HepG2 (cell line): Measurements from ENCODE around the gene CDH13. TPM values are rescaled to one million over a fixed set of nuclear protein-coding genes. Genes with fewer than 3 reads are reported as not detected.

Experiments used
- ATAC-seq: fragments of 200-7000 bp; cut with Tn5 transposase; 3 replicates; pipeline ENCODE4 v1.9.1; 2020; ENCODE audit warnings: mild to moderate bottlenecking, moderate library complexity
- BruUV-seq: library from RNA; stranded (reverse); fragments of 400-500 nt; replicated peaks from 2 replicates; lab custom pipeline; 2021; lab: Mats Ljungman, UMichigan
- CTCF ChIA-PET: fragments of 300-600 bp; formaldehyde crosslinking; extraction: SDS; loops from one replicate; lab custom pipeline; 2021; ENCODE audit warnings: low total read pairs, inconsistent platforms, low intra/inter-chr PET ratio; lab: Yijun Ruan, JAX
- POLR2A ChIA-PET: fragments of 350-600 bp; sonication (Branson Sonifier 250); formaldehyde crosslinking; loops from one replicate; lab custom pipeline; 2020; ENCODE audit warnings: antibody characterized with exemption, inconsistent platforms; lab: Yijun Ruan, JAX
- DNase-seq: peaks from one replicate; pipeline ENCODE4 v3.0.0-alpha.2; 2015; ENCODE audit warnings: low spot score
- FAIRE-seq: peaks from 3 replicates; lab custom pipeline; 2011; peaks lifted over from hg19 to GRCh38; lab: Jason Lieb, UNC
- H2AFZ ChIP-seq: one replicate; pipeline ENCODE4 v1.6.1; 2011; ENCODE audit warnings: low read length, inconsistent platforms
- H3K27ac ChIP-seq: fragments of 300-600 bp; 3 replicates; pipeline ENCODE4 v1.8.0; 2011; ENCODE audit warnings: mixed run types, mild to moderate bottlenecking, mixed read lengths, low read length, inconsistent platforms; ENCODE audit not compliant: insufficient read depth; ENCODE audit errors: extremely low read length
- H3K27me3 ChIP-seq, 2 experiments: fragments of 200-600 bp in 1 of 2; 2 replicates in 1 of 2; 3 replicates in 1 of 2; pipeline versions ENCODE4 v1.6.0 to v1.8.0; 2011; ENCODE audit warnings: low read length in 2 of 2, mild to moderate bottlenecking in 2 of 2, moderate library complexity in 2 of 2, inconsistent platforms in 1 of 2; ENCODE audit not compliant: insufficient read depth in 2 of 2, control insufficient read depth in 1 of 2
- H3K36me3 ChIP-seq, 2 experiments: fragments of 200-600 bp in 1 of 2; replicated peaks in 1 of 2; 2 replicates in 1 of 2; 3 replicates in 1 of 2; pipeline versions ENCODE4 v1.5.1 to v1.8.0; 2011; ENCODE audit warnings: low read length in 2 of 2, inconsistent platforms in 1 of 2; ENCODE audit not compliant: insufficient read depth in 2 of 2, control insufficient read depth in 1 of 2
- H3K4me1 ChIP-seq: 2 replicates; pipeline ENCODE4 v1.5.1; 2012; ENCODE audit warnings: low read length, inconsistent platforms; ENCODE audit not compliant: insufficient read depth
- H3K4me2 ChIP-seq: 2 replicates; pipeline ENCODE4 v1.6.0; 2011; ENCODE audit warnings: low read depth, low read length, inconsistent platforms
- H3K4me3 ChIP-seq, 3 experiments: fragments of 200-600 bp in 1 of 3; sonication (generic), shearing (Covaris generic) in 1 of 3; replicated peaks in 1 of 3; 2 replicates each; pipeline ENCODE4 v1.5.1; 2011 to 2016; ENCODE audit warnings: low read length in 3 of 3, inconsistent platforms in 2 of 3, low read depth in 2 of 3, mild to moderate bottlenecking in 2 of 3, control low read depth in 1 of 3, mixed read lengths in 1 of 3; ENCODE audit not compliant: insufficient read depth in 1 of 3
- H3K79me2 ChIP-seq: one replicate; pipeline ENCODE4 v1.6.1; 2011; ENCODE audit warnings: low read length, inconsistent platforms; ENCODE audit not compliant: insufficient read depth
- H3K9ac ChIP-seq: 2 replicates; pipeline ENCODE4 v1.6.0; 2011; ENCODE audit warnings: mild to moderate bottlenecking, low read depth, low read length, inconsistent platforms; ENCODE audit not compliant: insufficient read depth
- H3K9me3 ChIP-seq: 2 replicates; pipeline ENCODE4 v1.5.1; 2012; ENCODE audit warnings: mild to moderate bottlenecking, low read length
- H4K20me1 ChIP-seq: 2 replicates; pipeline ENCODE4 v1.6.0; 2011; ENCODE audit warnings: inconsistent platforms, mild to moderate bottlenecking, low read length, moderate library complexity; ENCODE audit not compliant: insufficient read depth
- AKAP8 ChIP-seq: sonication (generic); formaldehyde crosslinking; IDR thresholded peaks from 2 replicates; pipeline ENCODE4 v1.5.1; 2020; ENCODE audit warnings: mild to moderate bottlenecking, missing genetic modification reagents
- BRCA1 ChIP-seq: sonication (generic); formaldehyde crosslinking; IDR thresholded peaks from 2 replicates; pipeline ENCODE4 v1.4.0; 2020; ENCODE audit warnings: missing genetic modification reagents
- CBX1 ChIP-seq: IDR thresholded peaks from one replicate; pipeline ENCODE4 v1.6.1; 2016; ENCODE audit warnings: antibody characterized with exemption, low read depth
- IKZF4 ChIP-seq: sonication (generic); formaldehyde crosslinking; IDR thresholded peaks from 2 replicates; pipeline ENCODE4 v1.5.1; 2020; ENCODE audit warnings: borderline replicate concordance, mild to moderate bottlenecking, low read depth, missing genetic modification reagents; ENCODE audit errors: not compliant biosample characterization
- MAFK ChIP-seq, 2 experiments: IDR thresholded peaks in 1 of 2; conservative IDR thresholded peaks in 1 of 2; 2 replicates each; pipeline ENCODE4 v1.6.1; 2011; ENCODE audit warnings: improper control_type of control experiment in 2 of 2, low read length in 2 of 2
- MXI1 ChIP-seq: IDR thresholded peaks from 3 replicates; pipeline ENCODE4 v1.6.1; 2012; ENCODE audit warnings: low read depth, low read length, inconsistent platforms, borderline replicate concordance
- PITX1 ChIP-seq: sonication (generic); formaldehyde crosslinking; IDR thresholded peaks from 2 replicates; pipeline ENCODE4 v1.5.1; 2020; ENCODE audit warnings: mild to moderate bottlenecking, missing genetic modification reagents
- REL ChIP-seq: sonication (generic); formaldehyde crosslinking; conservative IDR thresholded peaks from 2 replicates; pipeline ENCODE4 v1.8.0; 2022; ENCODE audit warnings: mild to moderate bottlenecking, missing genetic modification reagents, moderate library complexity
- SALL2 ChIP-seq: sonication (generic); formaldehyde crosslinking; IDR thresholded peaks from 2 replicates; pipeline ENCODE4 v1.8.1; 2023; ENCODE audit warnings: mild to moderate bottlenecking, missing genetic modification reagents, inconsistent platforms
- ZC3H4 ChIP-seq: sonication (generic); formaldehyde crosslinking; IDR thresholded peaks from 2 replicates; pipeline ENCODE4 v1.4.0; 2020; ENCODE audit warnings: missing genetic modification reagents, borderline replicate concordance
- ZKSCAN8 ChIP-seq: IDR thresholded peaks from 2 replicates; pipeline ENCODE4 v1.6.1; 2016; ENCODE audit warnings: borderline replicate concordance, missing genetic modification reagents, missing compliant biosample characterization
- ZNF205 ChIP-seq: IDR thresholded peaks from 2 replicates; pipeline ENCODE4 v1.6.1; 2018; ENCODE audit warnings: missing biosample characterization, missing genetic modification reagents
- ZNF3 ChIP-seq: IDR thresholded peaks from 2 replicates; pipeline ENCODE4 v1.7.0; 2017; ENCODE audit warnings: inconsistent platforms
- ZNF468 ChIP-seq: sonication (generic); formaldehyde crosslinking; IDR thresholded peaks from 2 replicates; pipeline ENCODE4 v1.8.0; 2022; ENCODE audit warnings: mild to moderate bottlenecking, moderate library complexity, missing genetic modification reagents
- ZNF484 ChIP-seq: sonication (generic); formaldehyde crosslinking; IDR thresholded peaks from 2 replicates; pipeline ENCODE4 v1.5.1; 2020; ENCODE audit warnings: mild to moderate bottlenecking, low read depth, missing genetic modification reagents, borderline replicate concordance
- ZNF564 ChIP-seq: sonication (generic); formaldehyde crosslinking; IDR thresholded peaks from 2 replicates; pipeline ENCODE4 v1.8.1; 2023; ENCODE audit warnings: mild to moderate bottlenecking, missing genetic modification reagents
- ZSCAN21 ChIP-seq: sonication (generic); formaldehyde crosslinking; IDR thresholded peaks from 2 replicates; pipeline ENCODE4 v1.8.0; 2022; ENCODE audit warnings: mild to moderate bottlenecking, missing genetic modification reagents, moderate library complexity, borderline replicate concordance
- WGBS: methylation state at CpG from one replicate; pipeline ENCODE4 v1.1.6; 2017; ENCODE audit warnings: low lambda C conversion rate; 5-methylcytosine and 5-hydroxymethylcytosine counted together
- in situ Hi-C: cut with HindIII; loops from 2 replicates; pipeline ENCODE4 v1.10.0; 2017; ENCODE audit warnings: low pct_unique_long_range_greater_than_20kb; ENCODE audit not compliant: extremely low pct_ligation_motif_present
- intact Hi-C: fragments of 100-400 bp; cut with micrococcal nuclease; formaldehyde crosslinking; loops from one replicate; pipeline ENCODE4 v1.10.0; 2022; ENCODE audit not compliant: unreplicated experiment
- polyA plus RNA-seq, 8 experiments: library from polyadenylated mRNA; depleted of rRNA in 3 of 8; stranded (reverse) in 7 of 8; unstranded in 1 of 8; fragments of >200 nt; fragmentation: Illumina TruSeq in 4 of 8; extraction: Trizol in 4 of 8; gene quantifications; 2 replicates each; pipeline versions ENCODE4 v1.2.1 to v1.2.3, GENCODE V29; 2011 to 2016; ENCODE audit warnings: low read depth in 4 of 8, missing spikeins in 1 of 8, mixed read lengths in 1 of 8; ENCODE audit not compliant: insufficient read depth in 1 of 8
- total RNA-seq, 5 experiments: library from RNA; depleted of rRNA; stranded (reverse); fragments of >200 nt; fragmentation: Illumina TruSeq; extraction: Trizol; gene quantifications; 2 replicates each; pipeline ENCODE4 v1.2.3, GENCODE V29; 2016; ENCODE audit warnings: low read depth in 1 of 5
- TF ChIP-seq, protein P1 (sequence below), 2 experiments: fragments of 450-650 bp in 1 of 2; sonication (generic) in 1 of 2; formaldehyde crosslinking; IDR thresholded peaks; 2 replicates each; pipeline versions ENCODE4 v1.5.0 to v1.8.0; 2020 to 2022; ENCODE audit warnings: mild to moderate bottlenecking in 1 of 2, missing genetic modification reagents in 1 of 2
- TF ChIP-seq, protein P2 (sequence below): IDR thresholded peaks from 2 replicates; pipeline ENCODE4 v1.6.1; 2016; ENCODE audit warnings: missing compliant biosample characterization, missing genetic modification reagents, borderline replicate concordance

CDH13 gene
- total and polyA plus RNA-seq, 2 of the 13 experiments (the other 11 are each of a cell fraction or from before 2014, with no cell fraction given): not detected

DNA sequence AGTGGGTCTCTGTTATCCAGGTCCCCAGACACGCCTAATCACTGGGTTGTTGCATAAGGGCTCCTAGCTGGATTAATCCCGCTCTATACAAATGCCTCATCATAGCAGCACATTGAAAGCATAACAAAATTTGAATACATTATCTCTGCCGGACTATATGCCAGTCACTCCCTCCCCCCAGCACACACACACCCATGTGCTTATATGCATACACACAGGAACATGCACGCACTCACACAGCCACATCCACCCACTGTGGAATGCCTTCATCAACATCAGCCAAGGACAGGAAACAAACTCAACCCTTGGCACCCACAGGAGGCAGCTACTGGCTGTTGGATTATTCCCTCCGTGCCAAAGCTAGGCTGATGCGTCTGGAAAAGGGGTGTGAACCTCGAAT is 3.5 kb upstream of the CDH13 start:
- Histone ChIP-seq H3K36me3 (no peaks in the 10 kb centered on the region), H3K4me1 (no peaks in the 10 kb centered on the region), H2AFZ (no peak overlapping the region), H4K20me1 (no peaks in the 10 kb centered on the region), H3K9me3 (no peaks in the 10 kb centered on the region), H3K9ac (no peak overlapping the region), H3K27ac (no peak overlapping the region), H3K4me3 (no peak overlapping the region), H3K79me2 (no peaks in the 10 kb centered on the region), H3K4me2 (no peak overlapping the region), H3K27me3 (peaks cover 6 to 30% of the 10 kb centered on the region in 2 experiments; a peak in 3 of 5 replicates)
- intact Hi-C loops (no loop called here), in situ Hi-C loops (no loop called here)
- CTCF ChIA-PET: no interaction called here
- FAIRE-seq: no peak
- POLR2A ChIA-PET: no interaction called here
- WGBS: 12% methylated on average over 7 of the region's 7 CpGs
- no peak for ATAC-seq
- TF ChIP-seq ZNF468 (CRISPR knock-in tag): no peak
- TF ChIP-seq AKAP8: no peak
- TF ChIP-seq MAFK (conservative IDR thresholded peaks at IDR 0.05 in 1 of 2, IDR thresholded peaks at IDR 0.05 in 1 of 2; ENCODE audit: low read length in 2 of 2): no peak
- TF ChIP-seq MXI1: no peak
- no peak for TF ChIP-seq PITX1 (CRISPR knock-in tag)
- no peak for TF ChIP-seq ZNF564
- TF ChIP-seq ZNF484: no peak
- TF ChIP-seq CBX1: no peak
- no peak for TF ChIP-seq REL
- no peak for TF ChIP-seq IKZF4 (CRISPR knock-in tag)
- TF ChIP-seq, protein P1, sequence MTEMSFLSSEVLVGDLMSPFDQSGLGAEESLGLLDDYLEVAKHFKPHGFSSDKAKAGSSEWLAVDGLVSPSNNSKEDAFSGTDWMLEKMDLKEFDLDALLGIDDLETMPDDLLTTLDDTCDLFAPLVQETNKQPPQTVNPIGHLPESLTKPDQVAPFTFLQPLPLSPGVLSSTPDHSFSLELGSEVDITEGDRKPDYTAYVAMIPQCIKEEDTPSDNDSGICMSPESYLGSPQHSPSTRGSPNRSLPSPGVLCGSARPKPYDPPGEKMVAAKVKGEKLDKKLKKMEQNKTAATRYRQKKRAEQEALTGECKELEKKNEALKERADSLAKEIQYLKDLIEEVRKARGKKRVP (CRISPR knock-in tag; IDR thresholded peaks at IDR 0.05): no peak
- TF ChIP-seq ZSCAN21 (CRISPR knock-in tag): no peak
- no peak for TF ChIP-seq ZC3H4 (CRISPR knock-in tag)
- TF ChIP-seq SALL2 (CRISPR knock-in tag): no peak
- TF ChIP-seq ZNF3 (CRISPR knock-in tag): no peak
- TF ChIP-seq, protein P2, sequence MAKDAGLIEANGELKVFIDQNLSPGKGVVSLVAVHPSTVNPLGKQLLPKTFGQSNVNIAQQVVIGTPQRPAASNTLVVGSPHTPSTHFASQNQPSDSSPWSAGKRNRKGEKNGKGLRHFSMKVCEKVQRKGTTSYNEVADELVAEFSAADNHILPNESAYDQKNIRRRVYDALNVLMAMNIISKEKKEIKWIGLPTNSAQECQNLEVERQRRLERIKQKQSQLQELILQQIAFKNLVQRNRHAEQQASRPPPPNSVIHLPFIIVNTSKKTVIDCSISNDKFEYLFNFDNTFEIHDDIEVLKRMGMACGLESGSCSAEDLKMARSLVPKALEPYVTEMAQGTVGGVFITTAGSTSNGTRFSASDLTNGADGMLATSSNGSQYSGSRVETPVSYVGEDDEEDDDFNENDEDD (CRISPR knock-in tag): no peak
- TF ChIP-seq ZKSCAN8 (CRISPR knock-in tag): no peak
- no peak for TF ChIP-seq ZNF205
- TF ChIP-seq BRCA1: no peak
- no TSS peak for BruUV-seq
- no peak for DNase-seq
